HG02943 (cell line): ENCODE data around the gene SLC25A27.

ENCODE experiments used
- ATAC-seq: cut with Tn5 transposase; IDR thresholded peaks from one replicate; pipeline ENCODE4 v1.9.1; 2021; ENCODE audit warnings: mild to moderate bottlenecking, low read depth, moderate library complexity; ENCODE audit not compliant: unreplicated experiment

The SLC25A27 gene

DNA sequence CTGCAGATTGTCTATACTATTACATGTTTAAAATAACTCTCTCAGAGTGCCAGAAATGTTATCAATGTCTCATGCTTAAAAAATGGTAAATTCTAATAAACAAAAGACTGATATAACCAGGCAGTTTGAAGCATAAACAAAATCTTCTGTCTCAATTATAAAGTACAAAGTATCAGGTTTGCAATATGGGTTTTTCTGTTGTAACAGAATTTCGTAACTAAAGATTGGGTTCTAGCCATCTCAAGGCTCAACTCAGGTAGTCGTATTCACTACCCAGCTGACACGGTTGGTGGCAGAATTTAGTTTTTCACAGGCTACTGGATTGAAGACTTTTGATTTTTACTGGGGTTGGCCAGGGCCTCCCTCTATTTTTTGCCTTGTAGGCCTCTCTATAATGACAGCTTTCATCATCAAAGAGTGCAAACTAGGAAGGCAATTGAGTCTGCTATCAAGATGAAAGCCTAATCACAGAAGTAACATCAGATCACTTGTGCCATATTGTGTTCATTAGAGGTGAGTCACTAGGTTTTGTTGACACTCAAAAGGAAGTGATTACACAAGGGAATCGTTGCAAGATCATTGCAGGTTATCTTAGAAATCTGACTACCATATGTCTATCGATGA is 3.8 kb upstream of the SLC25A27 start:
- no peak for ATAC-seq

- ATAC-seq, result no peak
Measured at GRCh38 chr6:46651006-46651405, 1.8 kb upstream of the SLC25A27 start.

DNA sequence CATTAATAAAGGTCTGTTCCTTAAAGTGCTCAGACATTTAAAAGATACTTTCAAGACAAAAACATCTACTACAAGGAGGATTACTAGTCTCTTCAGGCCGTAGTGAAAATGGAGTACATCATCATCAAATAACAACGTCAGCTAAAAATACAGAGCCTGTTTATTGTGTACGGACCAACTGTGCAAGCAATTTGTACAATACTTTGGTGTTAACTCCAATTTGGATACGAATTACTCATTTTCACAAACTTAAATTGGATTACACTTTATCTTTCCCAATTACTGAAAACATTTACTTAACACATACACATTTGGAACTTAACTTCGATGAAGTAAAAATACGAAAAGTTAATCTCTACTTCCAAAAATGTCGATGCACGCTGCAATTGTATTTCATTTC is 959 bp upstream of the SLC25A27 start:
- ATAC-seq, result no peak

DNA sequence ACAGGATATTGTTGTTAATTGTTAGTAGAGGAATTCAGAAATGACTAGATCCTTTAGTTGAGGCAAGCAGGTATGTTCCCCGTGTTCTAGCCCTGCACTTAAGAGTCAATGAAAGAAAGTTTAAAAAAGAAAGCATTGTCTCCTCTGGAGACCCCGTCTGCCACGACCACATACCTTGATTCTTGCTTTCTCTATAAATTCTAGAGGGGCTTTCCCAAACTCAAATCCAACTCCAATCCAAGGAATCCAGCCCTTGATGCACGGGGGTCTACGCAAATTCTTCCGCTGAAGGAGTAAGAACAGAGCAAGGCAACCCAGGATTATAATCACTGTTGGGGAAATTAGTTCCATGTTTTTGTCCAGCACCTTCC is 558 bp upstream of the SLC25A27 start:
- no peak for ATAC-seq

DNA sequence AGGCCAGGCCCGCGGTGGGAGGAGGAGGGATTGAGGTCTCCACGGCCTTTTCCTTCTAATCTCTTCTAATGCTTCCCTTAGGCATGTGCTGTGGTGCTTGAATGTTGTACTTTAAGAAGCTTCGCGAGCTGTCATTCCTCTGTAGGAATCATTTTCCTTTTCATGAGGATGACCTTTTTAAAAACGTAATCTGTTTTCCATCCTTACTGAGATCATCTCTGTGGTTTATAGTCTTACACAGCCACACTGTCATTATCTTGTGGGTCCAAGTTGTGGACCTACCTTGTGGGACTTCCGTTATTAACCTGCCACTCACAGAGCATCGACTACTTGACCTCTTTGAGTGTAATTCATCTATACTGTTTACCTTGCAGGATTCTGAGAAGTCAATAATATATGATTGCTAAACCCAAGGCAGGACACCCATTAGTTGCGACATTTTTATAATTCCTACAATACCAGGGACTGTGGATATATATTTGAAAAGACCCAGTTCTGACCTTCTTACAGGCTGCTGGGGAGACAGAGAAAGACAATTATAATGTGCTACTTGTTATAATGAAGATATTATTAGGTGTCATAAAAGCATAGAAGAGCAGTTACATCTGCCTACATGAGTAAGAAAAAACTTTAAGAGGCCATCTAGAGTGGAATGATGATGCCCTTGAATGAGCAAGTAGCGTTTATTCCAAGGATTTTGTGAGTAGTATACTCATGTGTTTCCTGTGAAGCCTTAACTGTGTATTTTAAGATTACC is 842 bp downstream of the SLC25A27 start:
- no peak for ATAC-seq

DNA sequence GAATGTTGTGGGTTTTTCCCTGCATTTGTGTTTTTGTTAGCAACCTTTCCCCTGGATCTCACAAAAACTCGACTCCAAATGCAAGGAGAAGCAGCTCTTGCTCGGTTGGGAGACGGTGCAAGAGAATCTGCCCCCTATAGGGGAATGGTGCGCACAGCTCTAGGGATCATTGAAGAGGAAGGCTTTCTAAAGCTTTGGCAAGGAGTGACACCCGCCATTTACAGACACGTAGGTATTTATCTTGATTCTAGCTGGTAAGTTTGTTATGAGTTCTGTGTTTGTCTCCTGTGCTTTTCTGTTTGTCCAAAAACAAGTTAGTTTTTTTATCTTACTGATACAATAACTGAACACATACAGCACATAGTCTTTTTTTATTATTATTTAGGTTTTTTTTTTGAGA is 3.0 kb downstream of the SLC25A27 start:
- no peak for ATAC-seq

DNA sequence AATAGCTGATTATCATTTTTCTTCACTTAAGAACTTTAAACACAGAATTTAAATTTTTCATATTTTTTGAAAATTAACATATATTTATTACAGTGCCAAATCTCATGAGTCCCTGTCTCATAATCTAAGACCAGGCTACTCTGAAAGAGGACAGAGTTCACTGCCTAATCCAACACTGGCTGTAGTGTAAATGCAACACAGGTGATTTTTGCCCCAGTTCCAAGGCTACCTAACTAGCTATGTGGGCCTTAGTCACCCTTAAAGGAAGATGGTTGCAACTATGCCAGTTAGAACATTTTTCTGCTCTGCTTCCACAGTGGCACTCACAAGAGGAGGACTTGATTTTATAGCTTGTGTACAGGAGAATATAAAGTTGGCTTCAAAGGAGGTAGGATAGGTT is 4.9 kb downstream of the SLC25A27 start:
- ATAC-seq, result no peak

GRCh38 chr6:46661483-46661882 is 8.7 kb downstream of the SLC25A27 start:
- no peak for ATAC-seq

- no peak for ATAC-seq
Measured at GRCh38 chr6:46667377-46667776, 14.6 kb downstream of the SLC25A27 start.

DNA sequence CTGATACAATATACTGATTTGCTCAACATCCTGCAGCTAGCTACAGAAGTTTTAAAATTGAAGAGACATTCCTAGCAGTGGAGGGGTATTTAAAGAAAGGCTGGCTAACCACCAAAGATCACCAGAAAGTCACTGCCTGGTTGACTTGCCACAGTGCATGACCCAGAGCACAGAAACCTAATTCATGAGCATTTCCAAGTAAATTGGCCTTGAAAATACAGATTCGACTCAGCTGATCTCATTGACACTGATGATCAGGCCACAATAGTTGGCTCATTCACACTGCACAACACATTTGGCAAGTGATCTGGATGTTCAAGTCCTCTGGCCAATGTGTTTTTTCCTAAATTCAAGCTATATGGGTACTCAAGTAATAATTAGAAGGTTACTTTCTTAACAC is 21.6 kb downstream of the SLC25A27 start:
- ATAC-seq, result no peak

- no peak for ATAC-seq
Measured at GRCh38 chr6:46676604-46677313, 24.0 kb downstream of the SLC25A27 start.

DNA sequence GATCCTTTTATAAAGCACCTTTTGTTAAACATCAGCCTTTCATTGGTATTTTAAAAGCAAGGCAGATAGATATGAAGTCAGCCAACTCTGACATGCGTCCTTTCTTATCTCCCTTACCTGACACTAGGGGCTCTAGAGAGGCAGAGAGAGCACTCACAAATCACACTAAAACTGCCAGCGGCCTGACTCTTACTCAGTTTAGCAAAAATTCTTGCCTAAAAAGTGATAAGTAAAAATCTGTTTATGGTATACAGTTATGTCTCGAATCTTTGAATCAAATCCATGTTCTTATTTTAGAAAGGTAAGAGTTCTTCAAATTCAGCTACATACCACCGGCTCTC is 24.5 kb downstream of the SLC25A27 start:
- ATAC-seq, result no peak

DNA sequence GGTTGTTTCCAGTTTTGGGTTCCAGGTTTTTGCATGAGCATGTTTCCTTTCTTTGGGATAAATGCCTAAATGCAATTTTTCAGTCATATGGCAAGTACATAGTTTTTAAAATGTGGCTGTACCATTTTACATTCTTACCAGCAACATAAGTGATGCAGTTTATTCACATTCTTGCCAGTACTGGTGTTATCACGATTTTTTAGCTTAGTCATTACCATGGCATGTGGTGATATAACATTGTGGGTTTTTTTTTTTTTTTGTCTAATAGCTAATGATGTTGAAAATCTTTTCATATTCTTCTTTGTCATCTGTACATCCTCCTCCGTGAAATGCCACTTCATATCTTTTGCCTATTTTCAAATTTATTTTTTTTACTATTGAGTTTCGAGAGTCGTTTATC is 32.0 kb downstream of the SLC25A27 start:
- ATAC-seq, result no peak

DNA sequence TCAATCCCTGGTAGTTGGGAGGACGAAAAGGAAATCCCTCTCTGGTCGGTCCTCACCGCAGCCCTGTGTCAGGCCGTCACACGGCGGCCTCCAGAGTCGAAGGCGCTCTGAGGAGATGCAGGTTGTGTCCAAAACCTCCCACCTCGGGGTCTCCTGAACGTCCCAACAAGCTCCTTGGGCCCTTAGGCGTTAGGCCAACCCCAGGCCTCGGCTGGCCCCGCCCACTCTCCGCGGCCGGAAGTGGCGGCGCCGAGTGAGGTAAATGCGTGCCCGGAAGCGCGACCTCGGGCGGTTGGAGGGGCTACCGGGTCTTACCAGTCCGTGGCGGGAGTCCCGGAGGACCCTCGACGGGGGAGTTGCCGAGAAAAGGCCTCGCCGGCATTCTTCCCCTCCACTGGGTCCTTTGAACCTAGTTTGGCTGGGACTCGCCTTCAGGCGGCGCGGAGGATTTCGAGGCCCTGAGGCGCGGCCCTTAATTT is 34.9 kb downstream of the SLC25A27 start, which contains the start of gene TDRD6:
TDRD6 (plus strand) TSS at position 267 of the 479 bp plus-strand sequence. CDS start 244 bp downstream, outside the sequence.
- no peak for ATAC-seq

DNA sequence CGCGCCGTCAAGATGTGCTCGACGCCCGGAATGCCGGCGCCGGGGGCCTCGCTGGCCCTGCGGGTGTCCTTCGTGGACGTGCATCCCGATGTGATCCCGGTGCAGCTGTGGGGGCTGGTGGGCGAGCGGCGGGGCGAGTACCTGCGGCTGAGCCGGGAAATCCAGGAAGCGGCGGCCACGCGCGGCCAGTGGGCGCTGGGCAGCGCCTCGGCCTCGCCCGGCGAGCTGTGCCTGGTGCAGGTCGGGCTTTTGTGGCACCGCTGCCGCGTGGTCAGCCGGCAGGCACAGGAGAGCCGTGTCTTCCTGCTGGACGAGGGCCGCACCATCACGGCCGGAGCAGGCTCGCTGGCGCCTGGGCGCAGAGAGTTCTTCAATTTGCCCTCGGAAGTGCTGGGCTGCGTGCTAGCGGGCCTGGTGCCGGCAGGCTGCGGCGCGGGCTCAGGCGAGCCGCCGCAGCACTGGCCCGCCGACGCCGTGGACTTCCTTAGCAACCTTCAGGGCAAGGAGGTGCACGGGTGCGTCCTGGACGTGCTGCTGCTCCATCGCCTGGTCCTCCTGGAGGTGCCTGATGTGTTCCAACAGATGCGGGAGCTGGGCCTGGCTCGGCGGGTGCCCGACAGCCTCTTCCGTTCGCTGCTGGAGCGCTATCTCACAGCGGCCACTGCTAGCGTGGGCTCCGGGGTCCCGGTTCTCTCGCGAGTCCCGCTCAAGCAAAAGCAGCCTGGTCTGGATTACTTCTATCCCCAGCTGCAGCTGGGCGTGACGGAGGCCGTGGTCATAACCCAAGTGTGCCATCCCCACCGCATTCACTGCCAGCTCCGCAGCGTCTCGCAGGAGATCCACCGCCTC is 35.6 kb downstream of the SLC25A27 start:
- ATAC-seq, result no peak

- no peak for ATAC-seq
Measured at GRCh38 chr6:46688966-46689335, 36.2 kb downstream of the SLC25A27 start.

GRCh38 chr6:46689657-46690056 is 36.9 kb downstream of the SLC25A27 start:
- no peak for ATAC-seq

GRCh38 chr6:46690141-46690755 is 37.5 kb downstream of the SLC25A27 start:
- no peak for ATAC-seq

- no peak for ATAC-seq
Measured at GRCh38 chr6:46690911-46691451, 38.2 kb downstream of the SLC25A27 start.

DNA sequence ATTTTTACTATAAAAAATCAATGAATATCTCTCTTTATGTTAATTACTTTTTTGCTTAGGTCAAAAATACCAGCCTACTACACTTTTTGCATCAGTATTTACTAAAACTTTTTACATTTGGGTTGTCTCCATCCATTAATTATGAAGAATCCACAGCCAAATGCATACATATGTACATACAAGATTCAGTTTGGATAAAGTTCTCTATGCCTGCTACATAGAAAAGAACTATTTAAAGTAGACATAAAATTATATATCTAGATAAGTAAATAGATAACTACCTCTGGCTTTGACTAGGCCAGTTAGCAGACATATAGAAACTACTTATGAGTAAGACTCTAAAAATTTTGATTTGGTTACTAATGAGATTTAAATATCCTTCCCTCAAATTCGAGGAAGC is 47.2 kb downstream of the SLC25A27 start:
- no peak for ATAC-seq
